ENCODE data around the gene KIF17.

The KIF17 gene

DNA sequence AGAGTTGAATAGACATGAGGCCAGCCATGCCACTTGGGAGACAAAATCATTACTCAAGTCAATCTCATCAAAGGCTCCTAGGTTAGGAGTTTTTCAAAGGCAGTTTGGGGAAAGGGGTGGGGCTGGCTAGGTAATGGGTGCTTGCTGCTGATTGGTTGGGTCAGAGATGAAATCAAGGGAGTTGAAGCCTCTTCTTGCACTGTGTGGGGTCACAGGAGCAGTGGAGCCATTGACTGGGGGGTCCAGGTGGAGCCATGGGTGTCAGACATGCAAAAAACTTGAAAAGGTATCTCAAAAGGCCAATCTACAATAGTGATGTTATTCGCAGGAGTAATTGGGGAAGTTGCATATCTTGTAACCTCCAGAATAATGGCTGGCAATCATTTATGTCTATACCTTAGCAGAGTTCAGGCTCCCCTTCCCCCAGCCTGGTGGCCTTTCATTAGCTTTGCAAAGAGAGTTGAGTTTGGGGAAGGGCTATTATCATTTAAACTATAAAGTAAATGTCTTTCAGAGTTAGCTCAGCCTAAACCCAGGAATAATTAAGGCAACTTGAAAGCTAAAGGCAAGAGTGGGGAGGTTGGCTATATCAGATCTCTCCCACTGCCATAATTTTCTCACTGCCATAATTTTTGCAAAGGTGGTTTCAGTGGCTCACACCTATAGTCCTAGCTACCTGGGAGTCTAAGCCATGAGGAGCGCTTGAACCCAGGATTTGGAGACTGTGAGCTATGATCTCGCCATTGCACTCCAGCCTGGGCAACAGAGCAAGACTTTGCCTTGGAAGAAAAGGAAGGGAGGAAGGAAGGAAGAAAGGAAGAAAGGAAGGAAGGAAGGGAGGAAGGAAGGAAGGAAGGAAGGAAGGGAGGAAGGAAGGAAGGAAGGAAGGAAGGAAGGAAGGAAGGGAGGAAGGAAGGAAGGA is 92.4 kb downstream of the KIF17 start:
- DNase-seq (ENCODE audit: low read depth) = no peak

GRCh38 chr1:20624709-20625108 is 93.1 kb downstream of the KIF17 start:
- DNase-seq (ENCODE audit: low read depth) = no peak

DNA sequence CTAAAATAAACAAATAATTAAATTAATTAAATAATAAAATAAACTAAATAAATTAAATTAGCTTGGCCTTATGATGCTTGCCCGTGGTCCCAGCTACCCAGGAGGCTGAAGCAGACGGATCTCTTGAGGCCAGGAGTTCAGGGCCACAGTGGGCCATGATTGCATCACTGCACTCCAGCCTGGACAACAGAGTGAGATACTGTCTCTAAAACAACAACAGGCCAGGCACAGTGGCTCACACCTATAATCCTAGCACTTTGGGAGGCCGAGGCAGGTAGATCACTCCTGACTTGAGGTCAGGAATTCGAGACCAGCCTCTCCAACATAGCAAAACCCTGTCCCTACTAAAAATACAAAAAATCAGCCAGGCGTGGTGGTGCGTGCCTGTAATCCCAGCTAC is 96.8 kb downstream of the KIF17 start:
- no peak for DNase-seq (ENCODE audit: low read depth)

- no peak for DNase-seq (ENCODE audit: low read depth)
Measured at GRCh38 chr1:20619999-20620398, 97.8 kb downstream of the KIF17 start.

GRCh38 chr1:20618550-20618949 is 99.3 kb downstream of the KIF17 start:
- no peak for DNase-seq (ENCODE audit: low read depth)

DNA sequence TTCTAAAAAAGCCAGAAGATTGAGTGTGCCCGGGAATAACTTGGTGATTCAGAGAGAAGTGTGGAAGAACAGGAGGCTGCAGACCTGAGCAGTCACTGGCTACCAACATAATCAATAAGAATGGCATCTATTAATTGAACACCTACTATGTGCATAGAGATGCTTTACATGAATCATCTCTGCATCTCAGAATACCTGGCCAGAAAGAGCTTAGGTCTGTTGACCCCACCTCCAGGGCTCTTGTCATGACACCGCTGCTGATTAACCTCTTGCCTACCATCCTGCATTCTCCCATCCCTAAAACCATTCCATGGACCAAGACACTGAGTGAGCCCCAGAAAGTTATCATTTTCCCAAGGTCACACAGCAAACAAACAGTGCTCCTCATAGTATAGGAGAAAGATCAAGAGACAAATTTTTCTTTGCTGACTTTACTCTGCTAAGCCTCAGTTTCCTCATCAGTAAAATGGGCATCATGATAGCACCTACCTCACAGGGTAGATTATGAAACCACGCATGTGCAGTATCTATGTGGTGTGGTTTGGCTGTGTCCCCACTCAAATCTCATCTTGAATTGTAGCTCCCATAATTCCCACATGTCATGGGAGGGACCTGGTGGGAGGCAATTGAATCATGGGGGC is 100.8 kb downstream of the KIF17 start:
- no peak for DNase-seq (ENCODE audit: low read depth)

DNA sequence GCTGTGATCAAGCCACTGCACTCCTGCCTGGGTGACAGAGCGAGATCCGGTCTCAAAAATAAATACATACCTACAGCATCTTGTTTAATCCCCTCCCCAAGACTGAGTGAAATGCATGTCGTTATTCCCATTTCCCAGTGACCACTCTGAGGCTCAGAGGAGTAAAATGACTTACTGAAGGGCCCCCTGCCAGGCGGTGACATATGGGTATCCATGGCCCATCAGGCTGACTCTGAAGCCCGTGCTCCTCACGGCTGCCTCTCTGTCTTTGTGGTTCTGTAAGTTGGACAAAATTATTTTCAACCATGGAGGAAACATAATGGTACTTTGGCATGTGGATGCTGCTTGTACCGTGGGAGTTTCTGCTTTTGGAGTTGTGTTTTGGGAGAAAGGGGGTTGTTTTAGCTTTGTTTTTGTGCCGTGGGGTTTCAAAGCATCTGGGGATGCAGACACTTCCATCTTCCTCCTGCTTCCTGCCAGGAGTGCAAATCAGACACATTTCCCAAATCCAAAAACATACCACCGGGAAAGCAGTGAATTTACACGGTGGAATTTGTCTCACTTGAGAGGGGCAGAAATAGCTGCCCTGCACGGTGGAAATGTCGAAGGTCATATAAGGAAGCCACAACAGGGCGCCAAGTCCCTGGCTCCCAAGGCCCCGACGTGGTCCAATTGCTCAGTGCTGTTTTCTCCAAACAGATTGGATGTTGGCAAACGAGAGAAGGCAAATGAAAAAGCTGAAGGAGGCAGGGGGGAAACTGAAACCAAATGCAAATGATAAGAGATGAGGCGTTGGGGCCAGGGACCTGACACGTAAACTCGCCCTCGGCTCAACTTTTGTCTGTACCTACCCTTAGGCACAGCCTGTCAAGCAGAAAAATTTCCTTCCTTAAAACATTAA is 101.6 kb downstream of the KIF17 start:
- DNase-seq (ENCODE audit: low read depth) = no peak

DNA sequence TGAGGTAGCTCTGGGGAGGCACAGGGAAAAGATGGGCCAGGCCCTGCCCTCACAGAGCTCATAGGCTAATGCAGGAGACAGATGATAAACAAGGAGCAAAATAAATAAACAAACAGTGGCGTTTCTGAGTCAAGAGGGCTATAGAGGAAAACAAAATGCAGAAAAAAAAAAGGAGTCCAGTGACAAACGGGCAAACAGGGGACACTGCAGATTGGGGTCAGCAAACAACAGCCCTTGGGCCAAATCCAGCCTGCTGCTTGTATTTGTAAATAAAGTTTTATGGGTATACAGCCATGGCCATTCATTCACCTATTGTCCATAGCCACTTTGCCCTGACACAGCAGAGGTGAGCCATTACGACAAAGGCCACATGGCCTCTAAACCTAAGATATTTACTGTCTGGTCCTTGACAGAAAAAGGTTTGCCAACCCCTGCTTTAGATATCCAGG is 103.7 kb downstream of the KIF17 start:
- no peak for DNase-seq (ENCODE audit: low read depth)

All from CMK (cell line).